ENCODE data around the gene HPS6.

DNA sequence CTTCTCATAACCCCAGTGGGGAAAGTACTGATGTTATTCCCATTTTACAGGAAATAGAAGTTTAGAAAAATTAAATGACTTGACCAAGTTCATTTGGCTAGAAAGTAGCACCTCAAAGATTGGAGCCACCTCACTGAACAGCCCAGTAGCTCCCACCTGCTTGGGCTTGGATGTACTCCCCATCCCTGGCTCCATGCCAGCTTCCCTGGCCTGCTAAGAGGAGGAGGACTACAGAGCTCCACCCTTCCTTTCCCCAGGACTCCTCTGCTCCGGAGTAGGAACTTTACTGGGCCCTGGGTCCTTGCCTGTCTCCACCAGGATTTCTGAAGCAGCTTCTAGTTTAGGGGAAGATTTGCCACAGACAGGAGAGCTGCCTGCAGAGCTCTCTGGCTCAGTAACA is 3.1 kb downstream of the HPS6 start:
- TF ChIP-seq, protein P1, sequence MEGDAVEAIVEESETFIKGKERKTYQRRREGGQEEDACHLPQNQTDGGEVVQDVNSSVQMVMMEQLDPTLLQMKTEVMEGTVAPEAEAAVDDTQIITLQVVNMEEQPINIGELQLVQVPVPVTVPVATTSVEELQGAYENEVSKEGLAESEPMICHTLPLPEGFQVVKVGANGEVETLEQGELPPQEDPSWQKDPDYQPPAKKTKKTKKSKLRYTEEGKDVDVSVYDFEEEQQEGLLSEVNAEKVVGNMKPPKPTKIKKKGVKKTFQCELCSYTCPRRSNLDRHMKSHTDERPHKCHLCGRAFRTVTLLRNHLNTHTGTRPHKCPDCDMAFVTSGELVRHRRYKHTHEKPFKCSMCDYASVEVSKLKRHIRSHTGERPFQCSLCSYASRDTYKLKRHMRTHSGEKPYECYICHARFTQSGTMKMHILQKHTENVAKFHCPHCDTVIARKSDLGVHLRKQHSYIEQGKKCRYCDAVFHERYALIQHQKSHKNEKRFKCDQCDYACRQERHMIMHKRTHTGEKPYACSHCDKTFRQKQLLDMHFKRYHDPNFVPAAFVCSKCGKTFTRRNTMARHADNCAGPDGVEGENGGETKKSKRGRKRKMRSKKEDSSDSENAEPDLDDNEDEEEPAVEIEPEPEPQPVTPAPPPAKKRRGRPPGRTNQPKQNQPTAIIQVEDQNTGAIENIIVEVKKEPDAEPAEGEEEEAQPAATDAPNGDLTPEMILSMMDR (IDR thresholded peaks at IDR 0.05 in 2 of 3, conservative IDR thresholded peaks at IDR 0.05 in 1 of 3; ENCODE audit: borderline replicate concordance in 1 of 3, insufficient read depth in 1 of 3, low read depth in 2 of 3, low read length in 2 of 3) = no peak
- TF ChIP-seq JUND (IDR thresholded peaks at IDR 0.05) (no peak), POLR2A (IDR thresholded peaks at IDR 0.05; ENCODE audit: borderline replicate concordance, extremely low read depth, insufficient read depth, insufficient read length) (no peak), TCF7L2 (IDR thresholded peaks at IDR 0.05; ENCODE audit: borderline replicate concordance, extremely low read depth, insufficient read depth, insufficient read length) (no peak)

All from HCT116 (cell line).